GM12873 (cell line): Measurements from ENCODE around the gene TTC3.

Source experiments
- TF ChIP-seq, protein P1 (sequence below): IDR thresholded peaks from 2 replicates; pipeline ENCODE4 v1.5.1; 2012; ENCODE audit warnings: low read depth, mild to moderate bottlenecking, moderate library complexity, low read length, control low read depth; ENCODE audit not compliant: insufficient read depth; ENCODE audit errors: missing control alignments

Gene TTC3

DNA sequence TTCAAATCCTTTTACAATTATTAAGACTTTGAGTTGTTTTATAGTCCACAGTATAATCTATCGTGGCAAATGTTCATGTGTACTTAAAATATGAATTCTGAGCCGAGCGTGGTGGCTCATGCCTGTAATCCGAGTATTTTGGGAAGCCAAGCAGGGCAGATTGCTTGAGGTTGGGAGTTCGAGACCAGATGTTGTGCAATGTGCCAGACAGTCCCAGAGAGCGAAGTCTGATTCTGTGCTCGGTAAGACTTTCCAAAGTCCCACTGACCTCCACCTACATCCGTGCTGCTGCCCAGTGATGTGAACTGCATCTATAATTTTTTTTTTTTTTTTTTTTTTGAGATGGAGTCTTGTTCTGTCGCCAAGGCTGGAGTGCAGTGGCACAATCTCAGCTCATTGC is 141.9 kb downstream of the TTC3 start:
- TF ChIP-seq, protein P1, sequence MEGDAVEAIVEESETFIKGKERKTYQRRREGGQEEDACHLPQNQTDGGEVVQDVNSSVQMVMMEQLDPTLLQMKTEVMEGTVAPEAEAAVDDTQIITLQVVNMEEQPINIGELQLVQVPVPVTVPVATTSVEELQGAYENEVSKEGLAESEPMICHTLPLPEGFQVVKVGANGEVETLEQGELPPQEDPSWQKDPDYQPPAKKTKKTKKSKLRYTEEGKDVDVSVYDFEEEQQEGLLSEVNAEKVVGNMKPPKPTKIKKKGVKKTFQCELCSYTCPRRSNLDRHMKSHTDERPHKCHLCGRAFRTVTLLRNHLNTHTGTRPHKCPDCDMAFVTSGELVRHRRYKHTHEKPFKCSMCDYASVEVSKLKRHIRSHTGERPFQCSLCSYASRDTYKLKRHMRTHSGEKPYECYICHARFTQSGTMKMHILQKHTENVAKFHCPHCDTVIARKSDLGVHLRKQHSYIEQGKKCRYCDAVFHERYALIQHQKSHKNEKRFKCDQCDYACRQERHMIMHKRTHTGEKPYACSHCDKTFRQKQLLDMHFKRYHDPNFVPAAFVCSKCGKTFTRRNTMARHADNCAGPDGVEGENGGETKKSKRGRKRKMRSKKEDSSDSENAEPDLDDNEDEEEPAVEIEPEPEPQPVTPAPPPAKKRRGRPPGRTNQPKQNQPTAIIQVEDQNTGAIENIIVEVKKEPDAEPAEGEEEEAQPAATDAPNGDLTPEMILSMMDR = no peak

DNA sequence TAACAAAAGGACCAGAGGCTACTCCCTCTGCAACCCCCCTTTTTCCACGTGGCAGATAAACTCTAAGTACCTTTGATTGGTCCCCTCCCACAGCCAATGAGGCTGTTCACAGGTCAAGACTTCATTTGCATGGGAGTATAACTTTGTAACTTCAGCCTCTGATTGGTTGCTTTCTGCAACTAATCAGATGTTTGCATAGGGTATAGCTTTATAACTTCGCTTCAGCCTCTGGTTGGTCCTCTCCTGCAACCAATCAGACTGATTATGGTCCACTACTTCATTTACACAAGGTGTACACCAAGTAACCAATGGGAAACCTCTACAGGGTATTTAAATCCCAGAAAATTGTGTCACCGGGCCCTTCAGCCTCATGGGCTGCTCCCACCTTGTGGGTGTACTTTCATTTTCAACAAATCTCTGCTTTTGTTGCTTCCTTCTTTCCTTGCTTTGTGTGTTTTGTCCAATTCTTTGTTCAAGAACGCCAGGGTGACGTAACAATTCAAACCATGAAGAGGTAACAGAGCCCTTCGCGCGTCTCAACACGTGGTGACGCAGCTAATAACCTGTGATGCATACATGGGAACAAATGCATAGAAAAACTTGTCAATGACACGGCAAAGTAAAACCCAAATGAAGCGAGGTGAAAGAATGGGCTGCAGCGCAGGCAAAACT is 146.8 kb downstream of the TTC3 start:
- TF ChIP-seq, protein P1 = no peak

DNA sequence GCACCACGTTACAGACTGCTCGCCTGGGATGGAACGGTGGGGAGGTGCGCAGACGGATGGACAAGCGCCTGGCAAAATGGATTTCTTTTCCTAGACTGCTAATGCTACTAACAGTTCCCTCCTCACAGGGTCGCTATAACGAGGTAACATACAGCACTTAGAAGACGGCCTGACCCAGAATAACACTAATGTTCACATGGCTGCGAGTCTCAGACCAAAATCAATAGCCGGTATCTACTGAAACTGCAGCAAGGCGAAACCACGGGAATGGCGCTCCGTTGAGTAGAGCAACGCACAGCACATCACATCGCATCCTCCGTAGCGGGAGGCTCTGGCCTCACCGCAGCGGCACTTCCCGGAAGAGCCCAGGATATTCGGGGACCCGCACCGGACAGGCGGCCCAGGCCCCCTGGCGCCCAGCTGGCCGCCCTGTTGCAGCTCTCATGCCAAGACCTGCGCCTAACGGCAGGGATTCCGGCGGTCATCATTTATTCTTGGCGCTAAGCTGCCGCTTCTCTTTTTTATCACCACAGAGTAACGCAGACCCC is 147.5 kb downstream of the TTC3 start:
- TF ChIP-seq, protein P1 = peak; percentile 19

DNA sequence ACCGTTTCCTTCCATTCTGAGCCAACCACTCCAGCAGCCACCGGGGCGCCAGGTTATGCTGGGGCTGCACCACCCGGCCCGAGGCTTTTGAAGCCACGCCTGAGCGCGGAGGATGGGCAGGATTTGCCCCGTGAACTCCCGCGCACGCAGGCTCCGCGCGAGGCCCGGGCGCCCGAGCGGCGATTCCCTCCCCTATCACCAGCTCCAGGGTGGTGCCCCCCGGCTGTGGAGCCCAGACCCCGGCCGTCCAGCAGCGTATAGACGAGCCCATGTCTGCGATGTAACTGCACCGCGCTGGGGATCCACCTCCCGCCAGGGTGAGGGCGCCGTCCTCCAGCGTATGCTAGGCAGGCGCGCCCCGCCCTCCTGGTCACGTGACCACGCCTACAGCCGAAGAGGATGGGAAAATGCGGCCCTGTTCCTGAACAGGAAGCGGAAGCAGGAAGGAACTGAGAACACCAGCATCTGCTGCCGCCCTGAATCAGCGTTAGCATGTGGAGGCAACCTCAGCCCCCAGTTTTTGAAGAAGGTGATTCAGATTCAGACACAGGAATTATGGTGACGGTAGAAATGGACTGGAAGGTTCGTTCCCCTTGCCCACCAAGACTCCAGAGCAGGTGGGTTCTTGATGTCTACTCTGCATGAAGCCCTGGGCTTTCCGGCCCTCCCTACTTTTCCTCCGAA is 148.1 kb downstream of the TTC3 start:
- TF ChIP-seq, protein P1 = peak; percentile 26

DNA sequence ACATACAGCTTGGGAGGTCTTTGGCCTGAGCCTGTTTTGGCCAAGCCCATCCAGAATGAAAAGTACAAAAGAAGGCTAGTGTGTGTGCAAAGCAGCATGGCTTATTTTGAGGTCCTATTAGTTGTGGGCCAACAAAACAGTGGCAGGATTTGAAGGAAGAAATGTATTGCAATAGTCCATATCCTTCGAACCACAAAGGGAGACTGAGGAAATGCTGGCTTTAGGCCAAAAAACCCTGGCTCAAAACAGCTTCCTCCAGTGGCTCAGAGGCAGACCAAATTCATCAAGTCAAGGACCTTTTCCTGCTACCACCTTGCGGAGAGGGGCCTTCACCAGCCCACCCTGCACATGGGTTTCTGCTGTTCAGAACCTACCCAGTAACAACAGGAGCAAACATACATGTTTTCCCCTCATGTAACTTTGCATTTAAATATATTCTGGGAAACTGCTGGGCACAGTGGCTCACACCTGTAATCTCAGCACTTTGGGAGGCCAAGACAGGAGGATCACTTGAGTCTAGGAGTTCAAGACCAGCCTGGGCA is 150.8 kb downstream of the TTC3 start:
- TF ChIP-seq, protein P1 = no peak

DNA sequence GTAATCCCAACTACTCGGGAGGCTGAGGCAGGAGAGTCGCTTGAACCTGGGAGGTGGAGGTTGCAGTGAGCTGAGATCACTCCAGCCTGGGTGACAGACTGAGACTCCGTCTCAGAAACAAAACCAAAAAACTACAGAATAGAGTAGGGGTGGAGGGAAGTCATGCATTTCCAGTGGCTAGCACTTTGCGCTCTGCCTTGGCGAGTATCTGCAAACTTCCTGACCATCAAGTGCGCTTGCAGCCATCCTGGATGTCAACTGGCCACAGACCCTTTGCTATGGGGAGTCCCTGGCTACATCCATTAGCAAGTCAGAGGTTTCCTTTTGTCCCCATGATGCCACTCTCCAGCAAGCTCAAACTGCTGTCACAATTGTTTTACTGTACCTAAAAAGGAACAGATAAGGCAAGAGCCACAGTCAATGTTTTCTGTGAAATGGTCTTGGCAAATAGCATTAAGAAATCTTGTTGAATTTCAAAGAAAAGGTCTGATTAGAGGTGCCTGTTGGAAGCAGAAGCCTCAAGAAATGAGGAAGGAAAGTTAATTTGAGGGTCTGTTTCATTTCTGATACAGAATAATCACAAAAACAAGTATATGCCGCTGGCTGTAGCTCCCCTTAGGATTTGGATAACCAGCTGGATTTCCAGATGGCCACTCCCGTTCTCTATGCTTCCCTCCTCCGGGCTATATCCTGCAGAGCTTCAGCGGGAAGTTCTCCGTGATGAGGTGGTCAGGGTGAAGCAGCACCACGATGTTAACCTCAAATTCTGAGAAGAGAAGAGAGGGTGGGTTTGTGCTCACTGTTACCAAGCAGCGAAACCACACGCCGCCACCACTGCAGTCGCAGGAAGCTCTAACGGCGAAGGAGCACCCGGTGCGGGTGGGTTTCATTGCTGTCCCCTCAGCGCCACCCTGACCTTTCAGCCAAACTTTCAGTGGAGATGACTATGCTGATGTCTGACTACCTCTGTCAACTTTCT is 152.1 kb downstream of the TTC3 start:
- TF ChIP-seq, protein P1 = no peak
